PC-3 (cell line): ENCODE results near the gene RGS12. TPM values are rescaled to one million over a fixed set of nuclear protein-coding genes. Genes with fewer than 3 reads are reported as not detected.
A peak's percentile ranks its signal among the peaks of the same experiment; 100 is the strongest.

ENCODE experiments used
- ATAC-seq: fragments of 200-7000 bp; cut with Tn5 transposase; 2 replicates; pipeline ENCODE4 v1.9.1; 2020; ENCODE audit warnings: mild to moderate bottlenecking, moderate library complexity
- BruUV-seq: library from RNA; stranded (reverse); fragments of 400-500 nt; replicated peaks from 2 replicates; lab custom pipeline; 2021; lab: Mats Ljungman, UMichigan
- CTCF ChIA-PET: fragments of 300-600 bp; sonication (Branson Sonifier 250); formaldehyde crosslinking; loops from one replicate; lab custom pipeline; 2022; ENCODE audit warnings: antibody characterized with exemption; lab: Charles Lee
- POLR2A ChIA-PET: fragments of 300-600 bp; sonication (Branson Sonifier 250); formaldehyde crosslinking; loops from one replicate; lab custom pipeline; 2022; ENCODE audit warnings: antibody characterized with exemption; ENCODE audit not compliant: unreplicated experiment; lab: Charles Lee
- DNase-seq: peaks from one replicate; pipeline ENCODE4 v3.0.0-alpha.2; 2015
- H2AFZ ChIP-seq: fragments of 300-600 bp; sonication (generic); 2 replicates; pipeline ENCODE4 v1.6.0; 2016; ENCODE audit warnings: antibody characterized with exemption, low read length
- H3F3A ChIP-seq: fragments of 300-600 bp; sonication (generic); one replicate; pipeline ENCODE4 v1.6.0; 2017; ENCODE audit warnings: antibody characterized with exemption, low read length, control low read depth, mild to moderate bottlenecking; ENCODE audit not compliant: unreplicated experiment
- H3K27ac ChIP-seq: fragments of 300-600 bp; sonication (generic); 2 replicates; pipeline ENCODE4 v1.5.1; 2016; ENCODE audit warnings: mild to moderate bottlenecking, low read length
- H3K27me3 ChIP-seq: fragments of 300-600 bp; sonication (generic); 2 replicates; pipeline ENCODE4 v1.6.1; 2016; ENCODE audit warnings: low read length, mixed read lengths
- H3K36me3 ChIP-seq: fragments of 300-600 bp; sonication (generic); 2 replicates; pipeline ENCODE4 v1.6.1; 2016; ENCODE audit warnings: low read depth, mixed run types, low read length, mixed read lengths
- H3K4me1 ChIP-seq: fragments of 300-600 bp; sonication (generic); 2 replicates; pipeline ENCODE4 v1.5.1; 2016; ENCODE audit warnings: low read length; ENCODE audit not compliant: insufficient read depth
- H3K4me2 ChIP-seq: fragments of 300-600 bp; sonication (generic); 2 replicates; pipeline ENCODE4 v1.6.0; 2016; ENCODE audit warnings: low read length
- H3K4me3 ChIP-seq: fragments of 300-600 bp; sonication (generic); 2 replicates; pipeline ENCODE4 v1.5.1; 2016; ENCODE audit warnings: mild to moderate bottlenecking, low read length, mixed read lengths
- H3K79me2 ChIP-seq: fragments of 300-600 bp; sonication (generic); 2 replicates; pipeline ENCODE4 v1.6.1; 2017; ENCODE audit warnings: low read length, mixed read lengths
- H3K9ac ChIP-seq: fragments of 300-600 bp; sonication (generic); 2 replicates; pipeline ENCODE4 v1.6.0; 2016; ENCODE audit warnings: mild to moderate bottlenecking, low read length
- H3K9me2 ChIP-seq: fragments of 300-600 bp; sonication (generic); replicated peaks from 2 replicates; pipeline ENCODE4 v1.6.1; 2016; ENCODE audit warnings: mixed run types, low read length, mixed read lengths
- H3K9me3 ChIP-seq: fragments of 300-600 bp; sonication (generic); 2 replicates; pipeline ENCODE4 v1.6.1; 2016; ENCODE audit warnings: low read length, mixed read lengths
- H4K20me1 ChIP-seq: fragments of 300-600 bp; sonication (generic); 2 replicates; pipeline ENCODE4 v1.6.1; 2016; ENCODE audit warnings: low read length, mixed read lengths
- CTCF ChIP-seq: fragments of 300-600 bp; sonication (generic); conservative IDR thresholded peaks from 2 replicates; pipeline ENCODE4 v1.5.1; 2017; ENCODE audit warnings: antibody characterized with exemption, low read depth, mild to moderate bottlenecking, low read length
- EZH2 ChIP-seq: fragments of 300-600 bp; sonication (generic); IDR thresholded peaks from one replicate; pipeline ENCODE4 v1.6.1; 2017; ENCODE audit warnings: antibody characterized with exemption, mild to moderate bottlenecking, low read length; ENCODE audit not compliant: unreplicated experiment
- EZH2phosphoT487 ChIP-seq: fragments of 300-600 bp; sonication (generic); IDR thresholded peaks from 2 replicates; pipeline ENCODE4 v1.6.1; 2018; ENCODE audit warnings: mild to moderate bottlenecking, antibody characterized with exemption, low read length, borderline replicate concordance
- intact Hi-C: fragments of 100-400 bp; cut with micrococcal nuclease; formaldehyde crosslinking; loops from 2 replicates; pipeline ENCODE4 v1.9.0; 2023
- total RNA-seq: library from RNA; depleted of rRNA; stranded (reverse); fragments of >200 nt; gene quantifications from 2 replicates; pipeline ENCODE4 v1.2.3, GENCODE V29; 2014; rRNA removed

The RGS12 gene
- total RNA-seq, 1 experiment from 2014 or later: 10.3 TPM

- Histone ChIP-seq H3K4me2 (peak overlapping the region; percentile 65), H4K20me1 (no peaks in the 10 kb centered on the region), H3K27me3 (no peaks in the 10 kb centered on the region), H3F3A (no peaks in the 10 kb centered on the region), H3K9me2 (no peaks in the 10 kb centered on the region), H3K27ac (peak overlapping the region; percentile 43; the same call in 1 of the 2 replicates), H2AFZ (peak overlapping the region; percentile 21; the same call in 1 of the 2 replicates), H3K36me3 (no peaks in the 10 kb centered on the region), H3K79me2 (no peaks in the 10 kb centered on the region), H3K9me3 (no peaks in the 10 kb centered on the region), H3K9ac (no peak overlapping the region), H3K4me3 (peak overlapping the region; percentile 25; the same call in 1 of the 2 replicates), H3K4me1 (peaks cover 11% of the 10 kb centered on the region; the same call in 1 of the 2 replicates)
- DNase-seq (peak; percentile 49), ATAC-seq (peak; percentile 74)
- POLR2A ChIA-PET: interaction anchor here (0.5 kb wide), 1 partner anchor 109 kb away, joined by 5 read pairs; no protein-coding TSS in a partner anchor
- TF ChIP-seq EZH2phosphoT487: no peak
- no peak for TF ChIP-seq CTCF
- TF ChIP-seq EZH2: no peak
- BruUV-seq: no TSS peak
- intact Hi-C loops: no loop called here
- CTCF ChIA-PET: no interaction called here
Measured at GRCh38 chr4:3342182-3342854, 49.5 kb downstream of the RGS12 start.

Other genes starting within 250 kb of the RGS12 start
- gene HTT-AS, start 218.5 kb upstream of the RGS12 start, total RNA-seq: not detected in 2 replicates
- 18.4 and 36.3 TPM in 2 replicates for gene HTT, start 218.3 kb upstream of the RGS12 start, total RNA-seq
- 0.77 and 1.3 TPM in 2 replicates for gene MSANTD1, start 43.9 kb upstream of the RGS12 start, total RNA-seq
- 0.04 and 0.58 TPM in 2 replicates for gene HGFAC, start 148.9 kb downstream of the RGS12 start, total RNA-seq
- gene DOK7, start 170.3 kb downstream of the RGS12 start, total RNA-seq: 2.5 and 4.9 TPM in 2 replicates
- gene LRPAP1, start 239.4 kb downstream of the RGS12 start, total RNA-seq: 133 and 148 TPM in 2 replicates